Measurements from ENCODE around the gene FCER1G. TPM values are rescaled to one million over a fixed set of nuclear protein-coding genes. Genes with fewer than 3 reads are reported as not detected.
A peak's percentile ranks its signal among the peaks of the same experiment; 100 is the strongest.

The FCER1G gene
- total RNA-seq, 1 experiment from 2014 or later = 1.5 TPM

- no peaks in the 10 kb centered on the region for H3K27me3 ChIP-seq (replicated peaks; ENCODE audit: control insufficient read depth, insufficient read depth, low read length)
- Mint-ChIP-seq H3K27ac (ENCODE audit: unreplicated experiment) (no peak overlapping the region), H3K9me3 (ENCODE audit: unreplicated experiment) (no peaks in the 10 kb centered on the region), H3K36me3 (ENCODE audit: insufficient read depth, unreplicated experiment) (peaks cover 29% of the 10 kb centered on the region), H3K4me3 (ENCODE audit: unreplicated experiment) (no peak overlapping the region), H3K27me3 (ENCODE audit: insufficient read depth, unreplicated experiment) (no peaks in the 10 kb centered on the region), H3K4me1 (ENCODE audit: low read depth, unreplicated experiment) (peaks cover 13% of the 10 kb centered on the region)
- intact Hi-C loops (cut with micrococcal nuclease; ENCODE audit: unreplicated experiment) = loop anchor here (1.0 kb wide), 1 partner anchor 83 kb away; no protein-coding TSS in a partner anchor
- H3K4me3 ChIP-seq (ENCODE audit: low read depth, low read length) = no peak overlapping the region
- ChIA-PET POLR2A (no interaction called here), CTCF (interaction anchor here (0.7 to 2.4 kb wide), 9 partner anchors 9 to 152 kb away, joined by 3 to 29 read pairs (median 5); partner anchors contain the start of genes NDUFS2 and SDHC)
- peak; percentile 32 to 55 for TF ChIP-seq CTCF (IDR thresholded peaks at IDR 0.05; ENCODE audit: insufficient read depth in 1 of 2, low read depth in 1 of 2, low read length in 1 of 2, severe bottlenecking in 1 of 2, unreplicated experiment in 1 of 2)
- no TSS peak for BruUV-seq (replicated peaks)
- peaks cover 5% of the 10 kb centered on the region; the same call in 1 of the 2 replicates for H3K36me3 ChIP-seq (ENCODE audit: control insufficient read depth, insufficient read depth, low read length)
- H3K9me3 ChIP-seq = no peaks in the 10 kb centered on the region
- DNase-seq = peak in 1 of 2 experiments; percentile 35
- peaks cover 17% of the 10 kb centered on the region for H3K4me1 ChIP-seq
These were observed 14.8 kb downstream of the FCER1G start for GRCh38 chr1:161229896-161230295.

GRCh38 chr1:161230762-161231161 is 15.7 kb downstream of the FCER1G start:
- H3K36me3 ChIP-seq (ENCODE audit: control insufficient read depth, insufficient read depth, low read length) = peaks cover 5% of the 10 kb centered on the region; the same call in 1 of the 2 replicates
- no peak overlapping the region for H3K4me3 Mint-ChIP-seq (ENCODE audit: unreplicated experiment)
- no peaks in the 10 kb centered on the region for H3K9me3 Mint-ChIP-seq (ENCODE audit: unreplicated experiment)
- no peak overlapping the region for H3K4me3 ChIP-seq (ENCODE audit: low read depth, low read length)
- no peaks in the 10 kb centered on the region for H3K9me3 ChIP-seq
- H3K4me1 ChIP-seq = peaks cover 11% of the 10 kb centered on the region
- H3K36me3 Mint-ChIP-seq (ENCODE audit: insufficient read depth, unreplicated experiment) = peaks cover 20% of the 10 kb centered on the region
- ChIA-PET POLR2A (no interaction called here), CTCF (interaction anchor here (0.7 to 2.4 kb wide), 8 partner anchors 19 to 151 kb away, joined by 3 to 29 read pairs (median 6); partner anchors contain the start of genes NDUFS2 and SDHC)
- BruUV-seq (replicated peaks) = no TSS peak
- H3K4me1 Mint-ChIP-seq (ENCODE audit: low read depth, unreplicated experiment) = peaks cover 5% of the 10 kb centered on the region
- intact Hi-C loops (cut with micrococcal nuclease; ENCODE audit: unreplicated experiment) = loop anchor here (1.0 kb wide), 1 partner anchor 83 kb away; no protein-coding TSS in a partner anchor
- H3K27me3 ChIP-seq (replicated peaks; ENCODE audit: control insufficient read depth, insufficient read depth, low read length) = no peaks in the 10 kb centered on the region
- H3K27me3 Mint-ChIP-seq (ENCODE audit: insufficient read depth, unreplicated experiment) = no peaks in the 10 kb centered on the region
- no peak overlapping the region for H3K27ac Mint-ChIP-seq (ENCODE audit: unreplicated experiment)
- no peak for DNase-seq
- TF ChIP-seq CTCF (IDR thresholded peaks at IDR 0.05; ENCODE audit: insufficient read depth in 1 of 2, low read depth in 1 of 2, low read length in 1 of 2, severe bottlenecking in 1 of 2, unreplicated experiment in 1 of 2) = no peak

- peaks cover 6% of the 10 kb centered on the region for H3K4me1 ChIP-seq
- TF ChIP-seq CTCF (IDR thresholded peaks at IDR 0.05; ENCODE audit: insufficient read depth in 1 of 2, low read depth in 1 of 2, low read length in 1 of 2, severe bottlenecking in 1 of 2, unreplicated experiment in 1 of 2) = no peak
- no TSS peak for BruUV-seq (replicated peaks)
- H3K4me3 ChIP-seq (ENCODE audit: low read depth, low read length) = no peak overlapping the region
- H3K4me1 Mint-ChIP-seq (ENCODE audit: low read depth, unreplicated experiment) = no peaks in the 10 kb centered on the region
- no peak for DNase-seq
- CTCF ChIA-PET = no interaction called here
- no peak overlapping the region for H3K4me3 Mint-ChIP-seq (ENCODE audit: unreplicated experiment)
- no peaks in the 10 kb centered on the region for H3K9me3 ChIP-seq
- intact Hi-C loops (cut with micrococcal nuclease; ENCODE audit: unreplicated experiment) = no loop called here
- H3K36me3 ChIP-seq (ENCODE audit: control insufficient read depth, insufficient read depth, low read length) = peaks cover 5% of the 10 kb centered on the region; the same call in 1 of the 2 replicates
- H3K27ac Mint-ChIP-seq (ENCODE audit: unreplicated experiment) = no peak overlapping the region
- H3K9me3 Mint-ChIP-seq (ENCODE audit: unreplicated experiment) = no peaks in the 10 kb centered on the region
- no peaks in the 10 kb centered on the region for H3K27me3 Mint-ChIP-seq (ENCODE audit: insufficient read depth, unreplicated experiment)
- H3K36me3 Mint-ChIP-seq (ENCODE audit: insufficient read depth, unreplicated experiment) = peaks cover 8% of the 10 kb centered on the region
- POLR2A ChIA-PET = interaction anchor here (0.6 kb wide), 2 partner anchors 83 to 128 kb away, joined by 6 to 7 read pairs; no protein-coding TSS in a partner anchor
- no peaks in the 10 kb centered on the region for H3K27me3 ChIP-seq (replicated peaks; ENCODE audit: control insufficient read depth, insufficient read depth, low read length)
These were observed 18.0 kb downstream of the FCER1G start for GRCh38 chr1:161233102-161233501.

Data from Caco-2 (cell line).